K562 (cell line): ENCODE data around the gene NUP153. TPM values are rescaled to one million over a fixed set of nuclear protein-coding genes. Genes with fewer than 3 reads are reported as not detected.

Experiments
- ATAC-seq: fragments of 200-7000 bp; cut with Tn5 transposase; 3 replicates; pipeline ENCODE4 v1.9.1; 2020; ENCODE audit warnings: moderate library complexity
- BruUV-seq: library from RNA; stranded (reverse); fragments of 400-500 nt; replicated peaks from 2 replicates; lab custom pipeline; 2021; lab: Mats Ljungman, UMichigan
- CTCF ChIA-PET: fragments of 300-600 bp; formaldehyde crosslinking; extraction: SDS; loops from one replicate; lab custom pipeline; 2021; ENCODE audit warnings: low intra/inter-chr PET ratio; lab: Yijun Ruan, JAX
- POLR2A ChIA-PET: fragments of 300-600, 350-650 bp; sonication (Branson Sonifier 250); formaldehyde crosslinking; extraction: SDS; loops from one replicate; lab custom pipeline; 2021; ENCODE audit warnings: antibody characterized with exemption, inconsistent platforms; lab: Yijun Ruan, JAX
- DNase-seq, 4 experiments: peaks; one replicate each; pipeline versions ENCODE4 v3.0.0 to v3.0.0-alpha.2; 2011 to 2018; ENCODE audit warnings: low spot score in 3 of 4, mixed read lengths in 3 of 4; ENCODE audit errors: extremely low read depth in 1 of 4
- FAIRE-seq: peaks from 2 replicates; lab custom pipeline; 2011; peaks lifted over from hg19 to GRCh38; lab: Jason Lieb, UNC
- H2AFZ ChIP-seq: 2 replicates; pipeline ENCODE4 v1.6.0; 2011; ENCODE audit warnings: low read depth, low read length, control low read depth, inconsistent platforms
- H3K27ac ChIP-seq: fragments of 200-600 bp; 3 replicates; pipeline ENCODE4 v1.8.0; 2011; ENCODE audit warnings: low read depth, mild to moderate bottlenecking, control low read depth, inconsistent platforms, low read length, moderate library complexity, mixed read lengths; ENCODE audit errors: extremely low read depth
- H3K27me3 ChIP-seq, 2 experiments: fragments of 300-600 bp in 1 of 2; 2 replicates in 1 of 2; 3 replicates in 1 of 2; pipeline versions ENCODE4 v1.6.0 to v1.8.0; 2011; ENCODE audit warnings: inconsistent platforms in 2 of 2, low read length in 2 of 2, mild to moderate bottlenecking in 1 of 2, mixed read lengths in 1 of 2, moderate library complexity in 1 of 2; ENCODE audit not compliant: control insufficient read depth in 2 of 2, insufficient read depth in 2 of 2
- H3K36me3 ChIP-seq: fragments of 300-600 bp; 3 replicates; pipeline ENCODE4 v1.8.0; 2011; ENCODE audit warnings: mild to moderate bottlenecking, low read length, inconsistent platforms; ENCODE audit not compliant: control insufficient read depth, insufficient read depth
- H3K4me1 ChIP-seq, 2 experiments: fragments of 200-600 bp in 1 of 2; replicated peaks in 1 of 2; 2 replicates in 1 of 2; 3 replicates in 1 of 2; pipeline versions ENCODE4 v1.5.1 to v1.8.0; 2011; ENCODE audit warnings: inconsistent platforms in 2 of 2, low read length in 2 of 2, mild to moderate bottlenecking in 1 of 2, mixed read lengths in 1 of 2, moderate library complexity in 1 of 2; ENCODE audit not compliant: control insufficient read depth in 2 of 2, insufficient read depth in 2 of 2
- H3K4me2 ChIP-seq: 2 replicates; pipeline ENCODE4 v1.6.1; 2011; ENCODE audit warnings: low read length, control low read depth, inconsistent platforms, mixed read lengths; ENCODE audit not compliant: insufficient read depth
- H3K4me3 ChIP-seq: fragments of 200-600 bp; sonication (generic), shearing (Covaris generic); 2 replicates; pipeline ENCODE4 v1.5.1; 2016; ENCODE audit warnings: control low read depth, inconsistent platforms
- H3K79me2 ChIP-seq: fragments of 200-600 bp; 3 replicates; pipeline ENCODE4 v1.8.0; 2011; ENCODE audit warnings: low read length, inconsistent platforms; ENCODE audit not compliant: control insufficient read depth, insufficient read depth
- H3K9ac ChIP-seq, 2 experiments: 2 replicates each; pipeline versions ENCODE4 v1.6.0 to v1.6.1; 2011; ENCODE audit warnings: low read depth in 2 of 2, low read length in 2 of 2, control low read depth in 1 of 2, inconsistent platforms in 1 of 2, mild to moderate bottlenecking in 1 of 2, mixed read lengths in 1 of 2; ENCODE audit not compliant: insufficient read depth in 1 of 2
- H3K9me1 ChIP-seq: one replicate; pipeline ENCODE4 v1.6.0; 2011; ENCODE audit warnings: inconsistent platforms, mild to moderate bottlenecking, low read length, moderate library complexity; ENCODE audit not compliant: control insufficient read depth, insufficient read depth
- H3K9me3 ChIP-seq: replicated peaks from 2 replicates; pipeline ENCODE4 v1.5.1; 2011; ENCODE audit warnings: low read depth, low read length, inconsistent platforms; ENCODE audit not compliant: control insufficient read depth, insufficient read depth
- H4K20me1 ChIP-seq: replicated peaks from 2 replicates; pipeline ENCODE4 v1.6.1; 2011; ENCODE audit warnings: low read length, inconsistent platforms, mixed read lengths; ENCODE audit not compliant: control insufficient read depth, insufficient read depth
- DDX20 ChIP-seq: fragments of 450-650 bp; IDR thresholded peaks from 2 replicates; pipeline ENCODE4 v1.6.1; 2016; ENCODE audit warnings: missing genetic modification characterization, low read depth, mild to moderate bottlenecking, missing compliant biosample characterization, moderate library complexity
- EP300 ChIP-seq: IDR thresholded peaks from 2 replicates; pipeline ENCODE4 v1.6.1; 2012; ENCODE audit warnings: low read length, improper control_type of control experiment
- ETV1 ChIP-seq: fragments of 450-650 bp; conservative IDR thresholded peaks from 2 replicates; pipeline ENCODE4 v1.6.1; 2016; ENCODE audit warnings: missing genetic modification characterization, control low read depth, low read depth, missing compliant biosample characterization
- HNRNPL ChIP-seq: fragments of 200-400 bp; formaldehyde crosslinking; IDR thresholded peaks from 2 replicates; pipeline ENCODE4 v1.6.1; 2017; ENCODE audit warnings: low read depth, mild to moderate bottlenecking, low read length
- NR2C2 ChIP-seq, 2 experiments: fragments of 200-800 bp in 1 of 2; sonication (Bioruptor generic) in 1 of 2; sonication (generic) in 1 of 2; formaldehyde crosslinking in 1 of 2; IDR thresholded peaks; 2 replicates each; pipeline versions ENCODE4 v1.6.1 to v1.8.0; 2016 to 2022; ENCODE audit warnings: mild to moderate bottlenecking in 1 of 2, missing compliant biosample characterization in 1 of 2, missing genetic modification characterization in 1 of 2, missing genetic modification reagents in 1 of 2
- NR4A1 ChIP-seq, 2 experiments: fragments of 250-450 bp in 1 of 2; fragments of 450-650 bp in 1 of 2; sonication (Bioruptor Pico) in 1 of 2; IDR thresholded peaks; 2 replicates each; pipeline versions ENCODE4 v1.4.0 to v1.6.1; 2016 to 2020; ENCODE audit warnings: mild to moderate bottlenecking in 2 of 2, missing compliant biosample characterization in 1 of 2, missing genetic modification characterization in 1 of 2, moderate library complexity in 1 of 2
- RAD21 ChIP-seq, 2 experiments: fragments of 250-450 bp in 1 of 2; fragments of 450-650 bp in 1 of 2; sonication (Bioruptor Pico) in 1 of 2; formaldehyde crosslinking in 1 of 2; IDR thresholded peaks in 1 of 2; conservative IDR thresholded peaks in 1 of 2; 2 replicates each; pipeline versions ENCODE4 v1.4.0 to v1.8.0; 2020 to 2022; ENCODE audit warnings: mild to moderate bottlenecking in 2 of 2, moderate library complexity in 1 of 2
- TSC22D4 ChIP-seq: fragments of 450-650 bp; IDR thresholded peaks from 2 replicates; pipeline ENCODE4 v1.6.1; 2016; ENCODE audit warnings: missing genetic modification characterization, missing biosample characterization, control low read depth
- WGBS: fragments of 100-300 bp; shearing (Covaris generic); methylation state at CpG from one replicate; pipeline ENCODE4 v1.1.6; 2016; ENCODE audit warnings: low coverage, mixed read lengths; ENCODE audit not compliant: insufficient coverage; ENCODE audit errors: missing lambda C conversion rate; 5-methylcytosine and 5-hydroxymethylcytosine counted together
- in situ Hi-C: fragments of 300-500 bp; cut with MboI; formaldehyde crosslinking; loops from 4 replicates; pipeline ENCODE4 v1.15.0; 2018; ENCODE audit warnings: inconsistent platforms, mixed read lengths
- intact Hi-C: fragments of 100-400 bp; cut with micrococcal nuclease; formaldehyde crosslinking; loops from 2 replicates; pipeline ENCODE4 v1.14.2; 2022
- polyA plus RNA-seq, 8 experiments: library from polyadenylated mRNA; depleted of rRNA in 4 of 8; stranded (reverse) in 5 of 8; unstranded in 3 of 8; fragments of >200 nt; fragmentation: Nextera tagmentation in 2 of 8; fragmentation: Illumina TruSeq in 1 of 8; extraction: Ambion mirVana in 2 of 8; extraction: Trizol in 1 of 8; gene quantifications; 2 replicates each; pipeline versions ENCODE4 v1.2.1 to v1.2.3, GENCODE V29; 2011 to 2014; ENCODE audit warnings: inconsistent platforms in 1 of 8, missing spikeins in 1 of 8
- total RNA-seq, 7 experiments: library from RNA; depleted of rRNA in 6 of 7; stranded (reverse); fragments of >200 nt in 6 of 7; fragmentation: Illumina TruSeq in 2 of 7; extraction: Trizol in 2 of 7; gene quantifications; 2 replicates each; pipeline versions ENCODE4 v1.2.1 to v1.2.3, GENCODE V29; 2011 to 2021; ENCODE audit warnings: low replicate concordance in 1 of 7
- TF ChIP-seq, protein P1 (sequence below), 2 experiments: fragments of 450-650 bp; formaldehyde crosslinking in 1 of 2; IDR thresholded peaks; 2 replicates each; pipeline versions ENCODE4 v1.4.0 to v1.6.1; 2014 to 2020; ENCODE audit warnings: mild to moderate bottlenecking in 2 of 2, borderline replicate concordance in 1 of 2, low read depth in 1 of 2

NUP153 gene
- total and polyA plus RNA-seq, 9 of the 15 experiments (the other 6 are each of a cell fraction or from before 2014, with no cell fraction given) = 21.9 to 110 (median 84.8) TPM

DNA sequence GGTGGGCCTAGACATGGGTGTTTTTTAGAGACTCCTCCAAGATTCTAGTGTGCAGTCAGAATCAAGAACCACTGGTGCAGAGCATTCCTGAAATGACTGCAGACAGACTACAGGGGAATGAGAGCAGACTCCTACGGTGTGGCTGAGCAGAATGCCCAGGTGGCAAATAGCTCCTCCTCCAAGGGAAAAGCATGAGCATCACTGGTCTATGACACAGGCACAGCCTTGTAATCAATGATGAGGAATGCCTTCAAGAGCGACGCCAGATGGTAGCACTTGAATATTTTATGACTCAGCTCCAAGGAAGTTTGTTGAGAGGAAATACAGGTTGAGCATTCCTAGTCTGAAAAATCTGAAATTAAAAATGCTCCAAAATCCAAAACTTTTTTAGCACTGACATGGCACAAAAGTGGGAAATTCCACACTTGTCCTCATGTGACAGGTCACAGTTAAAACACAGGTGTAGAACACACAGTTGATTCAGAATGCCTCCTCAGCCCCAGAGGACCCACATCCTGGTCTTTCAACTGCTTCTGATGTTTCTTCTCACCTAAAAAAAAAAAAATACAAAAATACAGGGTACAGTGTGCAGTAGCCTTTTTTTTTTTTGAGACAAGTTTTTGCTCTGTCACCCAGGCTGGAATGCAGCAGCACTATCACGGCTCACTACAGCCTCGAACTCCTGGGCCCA, 117.2 kb downstream of the NUP153 start:
- peak; percentile 23 for FAIRE-seq
- Histone ChIP-seq H3K4me3 (no peak overlapping the region), H4K20me1 (no peaks in the 10 kb centered on the region), H3K27me3 (no peaks in the 10 kb centered on the region), H3K9ac (no peak overlapping the region), H3K79me2 (no peaks in the 10 kb centered on the region), H2AFZ (no peak overlapping the region), H3K9me3 (no peaks in the 10 kb centered on the region), H3K9me1 (no peaks in the 10 kb centered on the region), H3K36me3 (no peaks in the 10 kb centered on the region), H3K4me1 (no peaks in the 10 kb centered on the region), H3K4me2 (no peak overlapping the region), H3K27ac (no peak overlapping the region)
- no TSS peak for BruUV-seq
- DNase-seq = no peak
- intact Hi-C loops = loop anchor here (5.0 to 10.0 kb wide), 2 partner anchors 315 to 528 kb away; no protein-coding TSS in a partner anchor
- in situ Hi-C loops = loop anchor here (5.0 kb wide), 2 partner anchors 432 to 903 kb away; no protein-coding TSS in a partner anchor
- POLR2A ChIA-PET = interaction anchor here (0.6 kb wide), 1 partner anchor 169 kb away, joined by 3 read pairs; no protein-coding TSS in a partner anchor
- ATAC-seq = peak; percentile 64
- CTCF ChIA-PET = interaction anchor here (1.1 kb wide), 1 partner anchor 914 kb away, joined by 5 read pairs; no protein-coding TSS in a partner anchor
- 24% methylated on average over 4 of the region's 5 CpGs for WGBS
- TF ChIP-seq RAD21 (CRISPR knock-in tag; conservative IDR thresholded peaks at IDR 0.05 in 1 of 2, IDR thresholded peaks at IDR 0.05 in 1 of 2) (peak in 1 of 2 experiments; percentile 76; a peak in 3 of 4 replicates), DDX20 (tag) (no peak), EP300 (no peak), NR2C2 (CRISPR knock-in tag; IDR thresholded peaks at IDR 0.05) (no peak), NR2C2 (tag; IDR thresholded peaks at IDR 0.05) (no peak), ETV1 (tag) (no peak), TSC22D4 (tag) (no peak), HNRNPL (no peak), NR4A1 (CRISPR knock-in tag; IDR thresholded peaks at IDR 0.05) (no peak), NR4A1 (tag; IDR thresholded peaks at IDR 0.05) (no peak)
- TF ChIP-seq, protein P1, sequence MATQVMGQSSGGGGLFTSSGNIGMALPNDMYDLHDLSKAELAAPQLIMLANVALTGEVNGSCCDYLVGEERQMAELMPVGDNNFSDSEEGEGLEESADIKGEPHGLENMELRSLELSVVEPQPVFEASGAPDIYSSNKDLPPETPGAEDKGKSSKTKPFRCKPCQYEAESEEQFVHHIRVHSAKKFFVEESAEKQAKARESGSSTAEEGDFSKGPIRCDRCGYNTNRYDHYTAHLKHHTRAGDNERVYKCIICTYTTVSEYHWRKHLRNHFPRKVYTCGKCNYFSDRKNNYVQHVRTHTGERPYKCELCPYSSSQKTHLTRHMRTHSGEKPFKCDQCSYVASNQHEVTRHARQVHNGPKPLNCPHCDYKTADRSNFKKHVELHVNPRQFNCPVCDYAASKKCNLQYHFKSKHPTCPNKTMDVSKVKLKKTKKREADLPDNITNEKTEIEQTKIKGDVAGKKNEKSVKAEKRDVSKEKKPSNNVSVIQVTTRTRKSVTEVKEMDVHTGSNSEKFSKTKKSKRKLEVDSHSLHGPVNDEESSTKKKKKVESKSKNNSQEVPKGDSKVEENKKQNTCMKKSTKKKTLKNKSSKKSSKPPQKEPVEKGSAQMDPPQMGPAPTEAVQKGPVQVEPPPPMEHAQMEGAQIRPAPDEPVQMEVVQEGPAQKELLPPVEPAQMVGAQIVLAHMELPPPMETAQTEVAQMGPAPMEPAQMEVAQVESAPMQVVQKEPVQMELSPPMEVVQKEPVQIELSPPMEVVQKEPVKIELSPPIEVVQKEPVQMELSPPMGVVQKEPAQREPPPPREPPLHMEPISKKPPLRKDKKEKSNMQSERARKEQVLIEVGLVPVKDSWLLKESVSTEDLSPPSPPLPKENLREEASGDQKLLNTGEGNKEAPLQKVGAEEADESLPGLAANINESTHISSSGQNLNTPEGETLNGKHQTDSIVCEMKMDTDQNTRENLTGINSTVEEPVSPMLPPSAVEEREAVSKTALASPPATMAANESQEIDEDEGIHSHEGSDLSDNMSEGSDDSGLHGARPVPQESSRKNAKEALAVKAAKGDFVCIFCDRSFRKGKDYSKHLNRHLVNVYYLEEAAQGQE (IDR thresholded peaks at IDR 0.05; ENCODE audit: borderline replicate concordance) = peak; percentile 50; the same call in 1 of the 2 replicates
- TF ChIP-seq, protein P1 (CRISPR knock-in tag; IDR thresholded peaks at IDR 0.05; ENCODE audit: low read depth) = no peak
